Uterus (tissue), 2 donors: ENCODE data around the gene INPP5J.
"Not testable (repeated sequence)": the region's sequence is repeated elsewhere in the genome, so short reads cannot be mapped to it uniquely, and the experiment has no call there.

Source experiments
- CTCF ChIP-seq, 4 experiments: fragments of 200-600 bp in 2 of 4; fragments of 450-650 bp in 2 of 4; sonication (generic) in 2 of 4; IDR thresholded peaks; one replicate each; pipeline ENCODE4 v1.5.1; 2016 to 2019; ENCODE audit warnings: antibody characterized with exemption in 4 of 4, mild to moderate bottlenecking in 2 of 4, moderate library complexity in 1 of 4
- POLR2A ChIP-seq, 2 donors: fragments of 450-650 bp; IDR thresholded peaks; one replicate each; pipeline ENCODE4 v1.6.1; 2016; ENCODE audit warnings: antibody characterized with exemption in 2 of 2, mild to moderate bottlenecking in 1 of 2, moderate library complexity in 1 of 2

- TF ChIP-seq CTCF, POLR2A (IDR thresholded peaks at IDR 0.05): not testable (repeated sequence)
Measured at GRCh38 chr22:31171734-31172133, 49.0 kb downstream of the INPP5J start.
